Naive thymus-derived CD4-positive, alpha-beta T cell (primary cell): Measurements from ENCODE around the gene DYRK3. TPM values are rescaled to one million over a fixed set of nuclear protein-coding genes. Genes with fewer than 3 reads are reported as not detected.

Source experiments
- ATAC-seq: fragments of 150-1000 bp; cut with Tn5 transposase; 2 replicates; pipeline ENCODE4 v1.10.0; 2021; ENCODE audit warnings: mild to moderate bottlenecking, moderate library complexity
- CTCF ChIA-PET: fragments of 350-600 bp; sonication (Branson Sonifier 250); formaldehyde crosslinking; loops from one replicate; lab custom pipeline; 2021; ENCODE audit warnings: antibody characterized with exemption; lab: Charles Lee
- POLR2A ChIA-PET: fragments of 350-600 bp; sonication (Branson Sonifier 250); formaldehyde crosslinking; loops from one replicate; lab custom pipeline; 2021; ENCODE audit warnings: antibody characterized with exemption, inconsistent platforms; lab: Charles Lee
- DNase-seq, 9 donors: peaks; one replicate each; pipeline versions ENCODE4 v3.0.0 to v3.0.0-alpha.2; 2020 to 2022; ENCODE audit warnings: mixed read lengths in 1 of 9
- H3K27ac ChIP-seq: one replicate; pipeline ENCODE4 v1.7.0; 2013; ENCODE audit warnings: mild to moderate bottlenecking, low read depth, low read length, moderate library complexity
- H3K27me3 ChIP-seq, 2 donors: one replicate each; pipeline ENCODE4 v1.7.0; 2013; ENCODE audit warnings: low read length in 2 of 2, mild to moderate bottlenecking in 2 of 2, moderate library complexity in 2 of 2; ENCODE audit not compliant: control insufficient read depth in 2 of 2, insufficient read depth in 2 of 2
- H3K36me3 ChIP-seq, 3 experiments: 1 replicate in 2 of 3; 2 replicates in 1 of 3; pipeline ENCODE4 v1.7.0; 2013; ENCODE audit warnings: low read length in 3 of 3, mild to moderate bottlenecking in 3 of 3, moderate library complexity in 1 of 3; ENCODE audit not compliant: insufficient read depth in 3 of 3, control insufficient read depth in 2 of 3
- H3K4me1 ChIP-seq, 2 donors: one replicate each; pipeline ENCODE4 v1.7.0; 2013; ENCODE audit warnings: low read length in 2 of 2, mild to moderate bottlenecking in 2 of 2, moderate library complexity in 1 of 2; ENCODE audit not compliant: control insufficient read depth in 2 of 2, insufficient read depth in 2 of 2
- H3K4me3 ChIP-seq: 2 replicates; pipeline ENCODE4 v1.7.0; 2013; ENCODE audit warnings: mild to moderate bottlenecking, low read length
- H3K9me3 ChIP-seq, 3 experiments: 1 replicate in 2 of 3; 2 replicates in 1 of 3; pipeline ENCODE4 v1.7.0; 2013; ENCODE audit warnings: low read length in 3 of 3; ENCODE audit not compliant: control insufficient read depth in 2 of 3
- H3K27ac Mint-ChIP-seq, 9 donors: one replicate each; pipeline ENCODE4 v1.8.0; 2020 to 2022; ENCODE audit warnings: mixed read lengths in 9 of 9, mild to moderate bottlenecking in 8 of 9, moderate library complexity in 5 of 9, inconsistent platforms in 2 of 9
- H3K27me3 Mint-ChIP-seq, 5 donors: one replicate each; pipeline ENCODE4 v1.8.0; 2021 to 2022; ENCODE audit warnings: mixed read lengths in 5 of 5, mild to moderate bottlenecking in 1 of 5
- H3K36me3 Mint-ChIP-seq, 5 donors: one replicate each; pipeline ENCODE4 v1.8.0; 2020 to 2022; ENCODE audit warnings: mixed read lengths in 5 of 5, mild to moderate bottlenecking in 3 of 5, inconsistent platforms in 1 of 5
- H3K4me1 Mint-ChIP-seq, 7 donors: one replicate each; pipeline ENCODE4 v1.8.0; 2020 to 2022; ENCODE audit warnings: mixed read lengths in 7 of 7, mild to moderate bottlenecking in 3 of 7, inconsistent platforms in 1 of 7
- H3K4me3 Mint-ChIP-seq, 10 donors: one replicate each; pipeline ENCODE4 v1.8.0; 2020 to 2022; ENCODE audit warnings: mild to moderate bottlenecking in 10 of 10, mixed read lengths in 10 of 10, moderate library complexity in 6 of 10, inconsistent platforms in 2 of 10
- H3K9me3 Mint-ChIP-seq, 11 donors: one replicate each; pipeline ENCODE4 v1.8.0; 2020 to 2022; ENCODE audit warnings: mixed read lengths in 11 of 11, mild to moderate bottlenecking in 4 of 11, inconsistent platforms in 1 of 11, moderate library complexity in 1 of 11
- intact Hi-C, 2 donors: fragments of 100-400 bp; cut with micrococcal nuclease; formaldehyde crosslinking; loops; one replicate each; pipeline ENCODE4 v1.15.1; 2023
- polyA plus RNA-seq, 2 donors: library from polyadenylated mRNA; unstranded; fragments of 300-500 nt; fragmentation: Illumina TruSeq; gene quantifications; one replicate each; pipeline ENCODE4 v1.2.3, GENCODE V29; 2021
- total RNA-seq, 6 experiments: library from RNA in 5 of 6; stranded (reverse) in 5 of 6; gene quantifications; 1 replicate in 5 of 6; 2 replicates in 1 of 6; pipeline ENCODE4 v1.2.3 and lab custom pipeline; 2021 to 2026

The DYRK3 gene
- total and polyA plus RNA-seq, 7 experiments from 2014 or later = 0.22 to 8.2 (median 0.69) TPM; not detected in 2

DNA sequence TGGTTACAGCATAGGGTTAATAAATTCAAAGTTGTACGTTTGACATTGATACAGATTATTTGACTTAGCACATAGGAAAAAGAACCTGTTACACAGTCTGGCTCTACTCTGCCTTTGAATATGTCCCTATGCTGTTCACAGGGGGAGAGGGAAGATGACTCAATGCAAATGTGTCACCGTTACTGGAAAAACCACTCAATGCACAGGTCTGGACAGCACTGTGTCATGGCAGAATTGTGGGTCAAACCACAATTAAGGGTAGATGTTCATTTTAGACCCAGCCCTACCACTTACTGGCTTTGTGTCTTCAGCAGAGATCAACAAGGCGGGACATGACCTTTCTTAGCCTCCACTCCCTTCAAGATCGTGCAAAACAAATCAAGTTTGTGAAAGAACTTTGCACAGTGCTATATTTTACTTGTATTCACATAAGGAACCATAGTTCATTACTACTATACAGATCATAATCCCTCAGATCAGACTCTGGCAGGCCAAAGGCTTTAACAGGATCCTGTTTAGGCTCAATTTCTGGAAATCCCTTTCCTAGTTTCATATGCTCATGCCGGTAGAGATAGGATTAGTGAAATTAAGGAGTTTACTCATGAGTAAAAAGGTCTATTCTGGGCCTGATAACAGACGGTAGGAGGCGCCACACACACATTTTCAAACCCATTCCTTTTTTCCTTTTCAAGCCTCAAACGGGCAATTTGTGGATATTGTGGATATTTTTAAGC is 45.1 kb upstream of the DYRK3 start:
- no peak overlapping the region for H3K4me3 ChIP-seq
- intact Hi-C loops = loop anchor here in 1 of 2 donors (1.0 to 2.0 kb wide), 4 partner anchors 10 to 33 kb away; partner anchors contain the start of gene EIF2D
- peak overlapping the region; percentile 28 for H3K27ac ChIP-seq
- ATAC-seq = peak; percentile 84
- H3K9me3 ChIP-seq = no peaks in the 10 kb centered on the region
- Mint-ChIP-seq H3K9me3 (peaks cover 0 to 2% (median 0%) of the 10 kb centered on the region in 11 donors), H3K4me3 (peak overlapping the region in 2 of 10 donors; percentile 70 to 75), H3K27me3 (no peaks in the 10 kb centered on the region), H3K36me3 (peaks cover 5 to 45% (median 29%) of the 10 kb centered on the region in 5 donors), H3K4me1 (peaks cover 21 to 70% (median 45%) of the 10 kb centered on the region in 7 donors), H3K27ac (peak overlapping the region; percentile 27 to 91 (median 80))
- CTCF ChIA-PET = interaction anchor here (1.5 kb wide), 1 partner anchor 34 kb away, joined by 3 read pairs; no protein-coding TSS in a partner anchor
- no peaks in the 10 kb centered on the region for H3K27me3 ChIP-seq
- H3K4me1 ChIP-seq = peaks cover 7 to 19% of the 10 kb centered on the region in 2 donors
- peak in 3 of 9 donors; percentile 31 to 60 (median 36) for DNase-seq
- POLR2A ChIA-PET = no interaction called here
- peaks cover 23 to 90% (median 29%) of the 10 kb centered on the region in 3 experiments for H3K36me3 ChIP-seq

DNA sequence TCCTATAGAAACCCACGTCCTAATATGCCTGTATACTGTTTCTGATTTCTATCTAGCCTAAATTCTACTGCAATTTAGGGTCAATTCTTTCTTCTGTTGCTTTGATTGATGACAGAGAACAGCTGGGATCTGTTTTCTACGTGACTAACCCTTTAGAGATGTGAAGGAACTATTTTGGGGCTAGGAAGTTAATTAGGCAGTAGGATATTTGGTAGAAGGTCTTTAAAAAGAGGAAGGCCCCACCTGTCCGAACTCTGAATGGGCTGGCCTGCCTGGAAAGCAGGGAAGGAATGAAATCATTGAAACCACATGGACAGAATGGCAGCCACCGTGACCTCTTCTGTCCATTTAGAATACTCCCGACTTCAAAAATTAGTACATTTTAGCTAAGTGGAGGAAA is 44.1 kb upstream of the DYRK3 start:
- intact Hi-C loops = loop anchor here in 1 of 2 donors (2.0 kb wide), 1 partner anchor 16 kb away; no protein-coding TSS in a partner anchor
- Mint-ChIP-seq H3K4me3 (peak overlapping the region in 2 of 10 donors; percentile 31 to 70), H3K27me3 (no peaks in the 10 kb centered on the region), H3K4me1 (peaks cover 21 to 64% (median 44%) of the 10 kb centered on the region in 7 donors), H3K27ac (peak overlapping the region in 8 of 9 donors; percentile 48 to 91 (median 80)), H3K36me3 (peaks cover 4 to 54% (median 37%) of the 10 kb centered on the region in 5 donors), H3K9me3 (peaks cover 0 to 2% (median 0%) of the 10 kb centered on the region in 11 donors)
- ATAC-seq (no peak), DNase-seq (no peak)
- ChIA-PET CTCF (interaction anchor here (0.6 to 3.5 kb wide), 7 partner anchors 11 to 1232 kb away, joined by 3 to 21 read pairs (median 4); no protein-coding TSS in a partner anchor), POLR2A (interaction anchor here (0.8 to 1.2 kb wide), 4 partner anchors 11 to 32 kb away, joined by 3 read pairs; partner anchors contain the start of gene EIF2D)
- Histone ChIP-seq H3K36me3 (peaks cover 21 to 90% (median 25%) of the 10 kb centered on the region in 3 experiments), H3K27ac (peak overlapping the region; percentile 16), H3K9me3 (no peaks in the 10 kb centered on the region), H3K4me3 (no peak overlapping the region), H3K27me3 (no peaks in the 10 kb centered on the region), H3K4me1 (peaks cover 7 to 19% of the 10 kb centered on the region in 2 donors)

DNA sequence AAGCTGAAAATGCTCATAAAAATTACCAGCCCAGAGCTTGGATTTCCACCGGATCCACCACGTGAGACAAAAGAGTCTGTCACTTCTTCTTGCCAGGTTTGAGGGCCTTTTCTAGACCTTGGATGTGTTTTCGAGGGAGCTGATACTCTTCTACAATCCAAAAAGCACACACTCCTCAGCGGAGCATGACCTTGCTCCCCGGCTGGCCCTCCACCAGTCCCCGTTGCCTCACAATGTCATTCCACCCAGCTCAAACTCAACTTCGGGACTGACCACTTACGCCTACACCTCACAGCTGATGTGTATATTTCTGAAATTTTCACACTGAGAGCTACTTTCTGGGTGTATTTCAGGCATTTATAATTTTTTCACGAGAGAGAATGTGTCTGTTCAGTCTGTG is 43.6 kb upstream of the DYRK3 start:
- no peak overlapping the region for H3K4me3 ChIP-seq
- no peaks in the 10 kb centered on the region for H3K27me3 Mint-ChIP-seq
- no peaks in the 10 kb centered on the region for H3K27me3 ChIP-seq
- H3K27ac Mint-ChIP-seq = peak overlapping the region in 8 of 9 donors; percentile 51 to 91 (median 85)
- H3K36me3 Mint-ChIP-seq = peaks cover 5 to 55% (median 35%) of the 10 kb centered on the region in 5 donors
- CTCF ChIA-PET = interaction anchor here (0.7 to 3.5 kb wide), 9 partner anchors 8 to 121 kb away, joined by 3 to 21 read pairs (median 3); no protein-coding TSS in a partner anchor
- DNase-seq (no peak), ATAC-seq (no peak)
- H3K4me1 Mint-ChIP-seq = peaks cover 22 to 59% (median 40%) of the 10 kb centered on the region in 7 donors
- H3K9me3 Mint-ChIP-seq = peaks cover 0 to 2% (median 0%) of the 10 kb centered on the region in 11 donors
- no peak overlapping the region for H3K27ac ChIP-seq
- H3K4me3 Mint-ChIP-seq = no peak overlapping the region
- intact Hi-C loops = loop anchor here in 1 of 2 donors (2.0 kb wide), 1 partner anchor 17 kb away; no protein-coding TSS in a partner anchor
- POLR2A ChIA-PET = interaction anchor here (0.8 to 1.2 kb wide), 4 partner anchors 12 to 33 kb away, joined by 3 read pairs; partner anchors contain the start of gene EIF2D
- H3K4me1 ChIP-seq = peaks cover 7 to 19% of the 10 kb centered on the region in 2 donors
- peaks cover 20 to 89% (median 21%) of the 10 kb centered on the region in 3 experiments for H3K36me3 ChIP-seq
- H3K9me3 ChIP-seq = no peaks in the 10 kb centered on the region

DNA sequence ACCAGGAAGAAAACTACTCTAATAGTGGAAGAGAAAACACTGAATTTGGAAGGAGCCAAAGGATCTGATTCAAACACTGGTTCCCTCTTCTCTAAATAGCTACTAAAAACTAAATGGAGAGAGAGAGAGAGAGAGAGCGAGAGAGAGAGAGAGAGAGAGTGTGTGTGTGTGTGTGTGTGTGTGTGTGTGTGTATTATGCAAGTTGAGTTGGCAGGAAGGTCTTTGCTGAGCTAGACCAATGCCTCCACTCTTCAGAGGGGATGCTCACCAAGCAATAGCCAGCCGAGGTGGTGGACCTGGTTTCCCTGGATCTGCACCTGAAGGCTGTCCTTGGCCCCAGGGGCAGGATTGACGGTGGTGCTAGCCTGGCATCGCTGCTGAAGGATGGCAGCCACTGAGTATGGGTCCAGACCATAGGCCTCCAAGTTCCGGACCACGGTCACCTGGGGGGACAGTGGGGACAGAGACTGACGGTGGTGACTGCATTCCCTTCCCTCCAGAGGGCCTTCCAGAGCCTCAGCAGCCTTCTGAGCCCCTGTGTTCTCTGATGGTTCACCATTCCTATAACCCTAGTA is 41.9 kb upstream of the DYRK3 start:
- CTCF ChIA-PET = interaction anchor here (0.6 to 3.5 kb wide), 4 partner anchors 10 to 48 kb away, joined by 4 to 21 read pairs (median 8); no protein-coding TSS in a partner anchor
- H3K27me3 Mint-ChIP-seq = no peaks in the 10 kb centered on the region
- H3K4me1 ChIP-seq = peaks cover 7 to 19% of the 10 kb centered on the region in 2 donors
- DNase-seq (no peak), ATAC-seq (no peak)
- H3K9me3 Mint-ChIP-seq = peaks cover 0 to 2% (median 0%) of the 10 kb centered on the region in 11 donors
- POLR2A ChIA-PET = interaction anchor here (0.6 to 1.0 kb wide), 4 partner anchors 18 to 216 kb away, joined by 3 to 5 read pairs (median 3); no protein-coding TSS in a partner anchor
- H3K4me3 ChIP-seq = no peak overlapping the region
- peak overlapping the region; percentile 51 to 91 (median 85) for H3K27ac Mint-ChIP-seq
- H3K27ac ChIP-seq = peak overlapping the region; percentile 14
- H3K4me3 Mint-ChIP-seq = no peak overlapping the region
- no peaks in the 10 kb centered on the region for H3K9me3 ChIP-seq
- H3K36me3 Mint-ChIP-seq = peaks cover 7 to 55% (median 35%) of the 10 kb centered on the region in 5 donors
- H3K4me1 Mint-ChIP-seq = peaks cover 22 to 45% (median 32%) of the 10 kb centered on the region in 7 donors
- intact Hi-C loops = no loop called here
- H3K27me3 ChIP-seq = no peaks in the 10 kb centered on the region
- peaks cover 15 to 84% (median 25%) of the 10 kb centered on the region in 3 experiments for H3K36me3 ChIP-seq

DNA sequence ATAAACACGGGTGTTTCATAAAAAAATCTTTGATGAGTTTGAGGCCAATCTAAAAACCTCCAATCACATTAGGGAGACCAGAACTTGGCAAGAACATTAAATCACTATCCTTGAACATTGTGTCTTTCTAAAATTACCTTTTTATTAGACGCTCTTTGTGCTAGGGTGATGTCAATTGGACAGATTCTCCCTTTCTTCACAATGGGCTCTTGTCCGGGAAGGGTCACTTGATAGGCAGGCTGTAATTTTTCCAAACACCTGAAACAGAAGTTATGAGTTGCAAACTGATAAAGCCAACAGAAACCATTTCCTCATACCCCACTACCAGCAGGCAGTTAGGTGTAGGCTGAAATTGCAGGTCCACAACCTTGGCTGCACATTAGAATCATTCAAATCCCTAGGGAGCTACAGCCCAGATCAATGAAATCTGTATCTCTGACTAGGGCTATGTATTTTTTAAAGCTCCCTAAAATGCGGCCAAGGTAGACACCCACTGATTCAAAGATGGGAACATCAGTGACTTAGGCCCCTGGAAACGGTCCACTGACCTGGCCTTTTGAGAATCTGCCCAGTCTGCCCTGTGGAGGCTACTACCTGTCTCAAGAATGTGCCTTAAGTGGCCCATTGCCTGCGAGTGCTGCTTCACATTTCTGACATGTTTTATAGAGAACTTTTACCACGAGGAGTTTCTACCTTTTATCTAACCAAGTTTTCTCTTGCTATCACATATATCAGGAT is 39.6 kb upstream of the DYRK3 start:
- POLR2A ChIA-PET = interaction anchor here (1.0 kb wide), 1 partner anchor 51 kb away, joined by 4 read pairs; no protein-coding TSS in a partner anchor

More for the DNA sequence above, 39.6 kb upstream of the DYRK3 start:
- ATAC-seq = no peak
- Histone ChIP-seq H3K36me3 (peaks cover 19 to 89% (median 28%) of the 10 kb centered on the region in 3 experiments), H3K4me3 (no peak overlapping the region), H3K4me1 (peaks cover 6 to 7% of the 10 kb centered on the region in 2 donors), H3K9me3 (no peaks in the 10 kb centered on the region), H3K27me3 (no peaks in the 10 kb centered on the region), H3K27ac (no peak overlapping the region)
- H3K27ac Mint-ChIP-seq = peak overlapping the region in 6 of 9 donors; percentile 30 to 91 (median 74)
- H3K27me3 Mint-ChIP-seq = no peaks in the 10 kb centered on the region
- no peak overlapping the region for H3K4me3 Mint-ChIP-seq
- intact Hi-C loops = no loop called here
- peaks cover 0 to 2% (median 0%) of the 10 kb centered on the region in 11 donors for H3K9me3 Mint-ChIP-seq
- CTCF ChIA-PET = interaction anchor here (1.8 kb wide), 1 partner anchor 12 kb away, joined by 4 read pairs; no protein-coding TSS in a partner anchor
- H3K36me3 Mint-ChIP-seq = peaks cover 12 to 55% (median 33%) of the 10 kb centered on the region in 5 donors
- H3K4me1 Mint-ChIP-seq = peaks cover 6 to 24% (median 12%) of the 10 kb centered on the region in 7 donors
- no peak for DNase-seq
